Medulla oblongata (tissue), 1 donor: ENCODE results near the gene CIDEB.

Experiments
- DNase-seq: peaks from one replicate; pipeline ENCODE4 v3.0.0-alpha.2; 2015; ENCODE audit errors: extremely low spot score

CIDEB gene

DNA sequence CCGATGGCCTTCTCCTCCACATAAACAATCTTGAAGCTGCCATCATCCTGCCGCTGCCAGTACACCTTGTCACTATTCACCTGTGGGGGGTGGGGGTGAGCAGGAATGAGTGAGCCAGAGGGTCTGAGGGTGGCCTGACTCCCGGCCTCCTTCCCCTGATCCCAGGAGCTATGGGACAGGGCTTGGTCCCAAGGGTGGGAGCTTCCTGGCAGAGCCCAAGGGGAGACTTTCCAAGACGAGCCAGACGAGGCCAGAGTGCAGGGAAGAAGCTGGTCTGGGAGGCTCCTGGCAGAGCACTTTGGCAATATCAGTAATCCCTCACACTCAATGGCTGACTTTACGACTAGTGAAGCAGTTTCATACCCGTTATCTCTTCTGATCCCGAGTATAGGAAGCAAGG is 52.3 kb downstream of the CIDEB start:
- no peak for DNase-seq
